ENCODE results near the gene SLC25A1.

Gene SLC25A1

GRCh38 chr22:19134874-19135273, 43.7 kb downstream of the SLC25A1 start:
- no peak for DNase-seq

GRCh38 chr22:19134176-19134831, 44.2 kb downstream of the SLC25A1 start:
- no peak for DNase-seq

- DNase-seq: no peak
Observed at GRCh38 chr22:19133561-19133960, 45.0 kb downstream of the SLC25A1 start.

- no peak for DNase-seq
Observed at GRCh38 chr22:19132693-19133400, 45.7 kb downstream of the SLC25A1 start.

GRCh38 chr22:19132153-19132552, 46.4 kb downstream of the SLC25A1 start:
- DNase-seq: no peak

GRCh38 chr22:19131685-19132015, 46.9 kb downstream of the SLC25A1 start:
- no peak for DNase-seq

GRCh38 chr22:19130959-19131684, 47.4 kb downstream of the SLC25A1 start, which contains the start of gene TSSK2:
Gene TSSK2, plus strand, starts transcription at chr22:19131308. Its CDS starts 92 bp downstream, at chr22:19131400.
- DNase-seq: no peak

- DNase-seq: no peak
Observed at GRCh38 chr22:19129871-19130270, 48.7 kb downstream of the SLC25A1 start.

- DNase-seq: no peak
Observed at GRCh38 chr22:19128946-19129727, 49.4 kb downstream of the SLC25A1 start.

- no peak for DNase-seq
Observed at GRCh38 chr22:19128009-19128401, 50.5 kb downstream of the SLC25A1 start.

- DNase-seq: no peak
Observed at GRCh38 chr22:19127329-19128008, 51.1 kb downstream of the SLC25A1 start.

GRCh38 chr22:19126309-19127273, 51.9 kb downstream of the SLC25A1 start:
- no peak for DNase-seq
